Stomach (tissue), 4 donors: ENCODE results near the gene FREM3.

ENCODE experiments used
- CTCF ChIP-seq, 7 experiments: fragments of 450-650 bp in 4 of 7; fragments of 200-600 bp in 3 of 7; sonication (generic) in 3 of 7; IDR thresholded peaks; one replicate each; pipeline ENCODE4 v1.5.1; 2016 to 2019; ENCODE audit warnings: antibody characterized with exemption in 7 of 7, control low read depth in 2 of 7, mild to moderate bottlenecking in 1 of 7
- EP300 ChIP-seq: sonication (generic); formaldehyde crosslinking; IDR thresholded peaks from one replicate; pipeline ENCODE4 v1.6.1; 2017; ENCODE audit warnings: antibody characterized with exemption
- POLR2A ChIP-seq, 4 donors: fragments of 450-650 bp; IDR thresholded peaks; one replicate each; pipeline ENCODE4 v1.6.1; 2016; ENCODE audit warnings: antibody characterized with exemption in 4 of 4, control low read depth in 2 of 4, mild to moderate bottlenecking in 1 of 4, moderate library complexity in 1 of 4
- POLR2AphosphoS5 ChIP-seq, 3 donors: sonication (generic); formaldehyde crosslinking; IDR thresholded peaks; one replicate each; pipeline ENCODE4 v1.6.1; 2016; ENCODE audit warnings: antibody characterized with exemption in 3 of 3

- TF ChIP-seq CTCF (IDR thresholded peaks at IDR 0.05) (no peak), EP300 (no peak), POLR2A (IDR thresholded peaks at IDR 0.05) (no peak), POLR2AphosphoS5 (IDR thresholded peaks at IDR 0.05) (no peak)
Measured at GRCh38 chr4:143642611-143643010, 57.9 kb downstream of the FREM3 start.
